HG03103 (cell line): ENCODE results near the gene MDP1.
"Not testable (repeated sequence)": the region's sequence is repeated elsewhere in the genome, so short reads cannot be mapped to it uniquely, and the experiment has no call there.

Experiments
- ATAC-seq: cut with Tn5 transposase; IDR thresholded peaks from one replicate; pipeline ENCODE4 v1.9.1; 2021; ENCODE audit warnings: low read depth; ENCODE audit not compliant: unreplicated experiment

The MDP1 gene

DNA sequence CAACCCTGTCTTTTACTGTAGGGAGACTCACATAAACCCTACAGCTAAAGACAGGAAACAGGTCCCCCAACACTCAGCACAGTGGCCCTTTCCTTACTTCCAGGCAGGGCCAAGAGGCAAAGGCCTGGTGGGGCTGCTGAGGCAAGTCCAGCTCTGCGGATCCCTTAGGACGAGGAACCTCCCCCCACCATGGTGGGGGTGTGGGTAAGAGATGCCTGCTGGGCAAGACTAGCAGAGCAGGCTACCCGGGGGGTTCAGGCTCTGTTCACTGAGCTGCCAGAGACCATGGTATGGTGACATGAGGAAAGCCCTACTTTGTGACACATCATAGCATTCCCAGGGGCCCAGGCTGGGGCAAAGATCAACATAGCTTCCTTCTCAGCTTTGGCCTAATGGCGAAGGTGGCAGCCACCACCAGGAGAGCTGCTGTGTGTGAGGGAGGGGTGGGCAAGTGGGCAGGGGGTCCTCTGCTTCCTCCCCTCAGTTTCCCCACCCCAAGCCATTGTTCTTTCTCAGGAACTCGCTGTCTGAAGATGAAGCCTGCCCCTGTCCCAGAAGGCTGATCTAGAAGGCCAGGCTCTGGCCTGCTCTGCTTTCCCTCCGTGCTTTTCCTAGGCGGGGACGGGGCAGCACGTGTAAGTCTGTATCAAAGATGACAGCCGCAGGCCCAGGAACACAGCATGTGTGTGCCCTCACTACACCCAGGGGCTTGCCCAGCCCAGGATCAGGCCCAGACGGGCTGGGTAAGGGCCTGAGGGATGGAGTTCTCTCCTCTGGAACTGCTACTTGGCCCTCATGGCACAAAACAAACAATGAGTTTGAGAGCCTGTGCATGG lies 36.6 kb upstream of the MDP1 start:
- ATAC-seq: no peak

DNA sequence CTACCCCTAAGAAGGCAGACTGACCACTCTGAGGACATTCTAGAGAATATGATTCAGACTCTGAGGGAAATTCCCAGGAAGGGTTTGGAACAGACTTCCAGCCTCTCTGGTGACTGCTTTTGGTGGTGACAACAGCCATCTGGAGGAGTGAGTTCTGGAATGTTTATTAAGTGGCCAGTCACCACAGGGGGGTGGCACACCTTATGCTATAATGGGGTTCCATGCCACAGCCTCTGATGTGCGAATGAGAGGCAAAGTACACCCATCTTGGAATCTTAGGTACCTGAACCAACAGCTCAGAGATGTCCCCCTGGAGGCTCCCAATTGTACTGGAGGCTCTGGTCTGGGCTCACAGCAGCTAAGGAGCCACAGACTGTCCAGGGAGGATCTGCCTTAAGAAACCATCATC lies 36.0 kb upstream of the MDP1 start:
- no peak for ATAC-seq

DNA sequence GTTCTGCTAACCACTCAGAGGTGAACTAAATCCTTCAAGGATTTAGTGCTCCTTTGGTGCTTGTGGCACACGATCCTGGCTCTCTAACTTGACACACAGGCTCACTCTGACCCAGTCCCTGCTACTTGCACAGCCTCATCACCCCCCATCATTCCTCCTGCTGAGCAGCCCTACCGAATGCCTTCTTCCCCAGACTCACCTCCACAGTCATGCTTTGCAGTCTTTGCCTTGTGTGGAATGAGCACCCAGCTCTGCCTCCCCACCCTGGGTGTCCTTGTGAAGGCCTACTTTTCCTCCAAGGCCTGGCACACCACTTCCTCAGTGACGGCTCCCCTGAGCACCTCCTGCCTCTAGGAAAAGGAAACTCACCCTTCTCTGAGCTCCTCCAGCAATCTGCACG lies 34.5 kb upstream of the MDP1 start:
- ATAC-seq: no peak

DNA sequence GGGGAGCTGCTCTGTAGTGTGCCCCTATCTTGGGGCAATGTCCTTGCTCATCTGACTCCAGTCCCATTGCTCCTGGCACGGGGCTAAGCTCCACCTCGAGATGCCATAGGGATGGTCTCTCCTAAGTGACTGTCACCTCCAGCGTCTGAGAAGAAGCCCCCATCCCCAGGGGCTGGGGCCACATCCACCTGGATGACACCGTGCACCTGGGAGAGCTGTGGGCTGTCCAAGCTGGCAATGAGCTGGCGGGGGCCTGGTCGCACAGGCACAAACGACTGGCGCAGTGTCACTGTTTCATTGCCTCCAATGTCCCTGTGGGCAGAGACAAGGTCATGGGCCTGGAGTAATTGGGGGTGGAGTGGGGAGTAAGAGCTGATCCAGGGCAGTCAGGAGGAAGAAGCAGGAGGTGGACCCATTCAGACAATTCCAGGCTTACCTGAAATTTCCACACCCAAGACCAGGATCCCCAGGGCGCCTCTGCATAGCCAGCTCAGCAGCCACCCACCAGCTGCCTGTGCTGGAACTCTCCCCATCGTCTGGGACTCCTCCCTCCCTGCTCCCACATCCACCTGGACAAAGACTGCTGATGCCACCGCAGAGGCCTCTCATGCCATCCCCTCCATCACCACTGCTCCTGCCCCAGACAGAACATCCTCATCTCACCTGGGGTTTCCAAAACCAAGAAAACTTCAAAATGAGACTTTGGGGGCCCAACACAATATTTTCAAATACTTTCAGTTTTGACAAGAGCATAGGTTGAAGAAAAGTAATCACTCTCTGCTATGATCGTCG lies 33.6 kb upstream of the MDP1 start:
- no peak for ATAC-seq

DNA sequence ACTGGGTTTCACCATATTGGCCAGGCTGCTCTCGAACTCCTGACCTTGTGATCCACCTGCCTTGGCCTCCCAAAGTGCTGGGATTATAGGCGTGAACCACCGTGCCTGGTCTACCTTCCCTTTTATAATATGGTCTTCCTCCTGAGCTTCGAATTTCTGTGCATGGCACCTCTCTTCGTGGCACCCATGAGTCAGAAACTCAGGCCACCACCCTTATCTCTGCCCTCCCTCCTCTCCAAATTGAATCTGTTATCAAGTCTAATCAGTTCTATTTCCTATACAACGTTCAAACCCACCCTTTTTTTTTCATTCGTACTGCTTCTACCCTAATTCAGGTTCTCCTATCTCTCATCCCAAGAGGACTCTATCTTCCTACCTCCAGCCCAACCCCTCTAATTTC lies 31.6 kb upstream of the MDP1 start:
- ATAC-seq: no peak

DNA sequence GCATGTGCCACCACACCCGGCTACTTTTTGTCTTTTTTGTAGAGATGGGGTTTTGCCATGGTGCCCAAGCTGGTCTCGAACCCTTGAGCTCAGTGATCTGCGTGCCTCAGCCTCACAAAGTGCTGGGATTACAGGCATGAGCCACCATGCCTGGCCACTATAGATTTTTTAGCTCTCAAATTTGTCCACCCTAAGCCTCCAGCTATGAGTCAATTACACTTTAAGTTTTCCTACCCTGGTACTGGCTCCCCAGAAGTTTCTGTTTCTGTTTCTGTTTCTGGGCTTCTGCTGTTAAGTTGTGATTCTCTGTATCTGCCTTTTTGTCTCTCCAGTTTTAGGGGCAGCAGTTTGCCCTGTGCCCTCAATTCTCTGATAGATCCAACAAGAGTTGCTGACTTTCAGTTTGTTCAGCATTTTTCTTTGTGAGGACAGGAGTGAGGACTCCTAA lies 30.9 kb upstream of the MDP1 start:
- no peak for ATAC-seq

DNA sequence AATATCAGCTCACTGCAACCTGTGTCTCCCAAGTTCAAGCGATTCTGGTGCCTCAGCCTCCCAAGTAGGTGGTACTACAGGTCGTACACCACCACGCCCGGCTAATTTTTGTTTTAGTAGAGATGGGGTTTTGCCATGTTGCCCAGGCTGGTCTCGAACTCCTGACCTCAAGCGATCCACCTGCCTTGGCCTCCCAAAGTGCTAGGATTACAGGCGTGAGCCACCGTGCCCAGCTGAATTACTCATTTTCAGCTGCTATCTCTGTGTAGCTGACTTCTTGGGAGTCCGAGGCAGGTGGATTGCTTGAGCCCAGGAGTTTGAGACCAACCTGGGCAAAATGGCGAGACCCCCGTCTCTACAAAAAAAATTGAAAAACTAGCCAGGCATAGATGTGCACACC lies 29.5 kb upstream of the MDP1 start:
- not testable (repeated sequence) for ATAC-seq

DNA sequence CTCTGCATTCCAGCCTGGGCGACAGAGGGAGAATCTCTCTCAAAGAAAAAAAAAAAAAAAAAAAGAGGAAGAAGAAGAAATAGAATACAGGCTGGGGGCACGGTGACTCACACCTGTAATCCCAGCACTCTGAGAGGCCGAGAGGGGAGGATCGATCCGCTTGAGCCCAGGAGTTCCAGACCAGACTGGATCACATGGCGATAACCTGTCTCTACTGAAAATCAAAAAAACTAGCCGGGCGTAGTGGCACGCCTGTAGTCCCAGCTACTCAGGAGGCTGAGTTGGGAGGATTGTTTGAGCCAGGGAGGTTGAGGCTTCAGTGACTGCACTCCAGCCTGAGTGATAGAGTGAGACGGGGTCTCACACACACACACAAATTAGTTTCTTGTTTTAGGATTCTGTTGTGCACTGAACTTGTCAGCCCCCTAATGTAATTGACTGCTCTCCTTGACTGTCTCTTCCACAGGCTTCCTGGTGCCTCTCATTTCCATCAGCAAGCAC lies 27.5 kb upstream of the MDP1 start:
- ATAC-seq: no peak

DNA sequence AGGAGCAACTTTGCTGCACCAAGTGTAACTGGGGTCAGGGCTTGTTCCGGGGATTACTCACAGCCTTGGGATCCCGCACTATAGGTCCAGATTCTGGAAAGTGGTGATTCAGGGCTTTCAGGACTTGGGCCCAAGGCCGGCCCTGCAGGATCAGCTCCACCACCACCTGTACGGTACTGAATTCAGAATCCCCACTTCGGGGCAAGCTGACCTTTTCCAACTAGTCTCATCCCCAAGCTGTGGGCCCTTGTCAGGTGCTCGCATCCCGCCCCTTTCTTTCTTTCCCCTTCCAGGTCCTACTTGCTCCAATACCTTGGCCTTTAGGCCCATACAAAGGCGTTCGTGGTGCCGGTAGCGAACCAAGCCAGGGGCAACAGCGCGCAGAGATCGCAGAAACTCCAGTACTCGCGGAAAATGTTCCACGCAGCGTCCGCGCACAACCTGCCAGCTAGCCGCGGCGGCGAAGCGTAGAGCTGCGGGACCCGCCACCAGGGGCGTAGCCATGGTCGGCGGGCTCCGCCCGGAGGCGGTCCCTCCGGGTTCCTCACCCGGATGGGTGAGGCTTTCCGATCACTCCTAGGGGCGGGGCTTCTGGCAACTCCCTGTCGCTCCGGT lies 26.1 kb upstream of the MDP1 start:
- peak; percentile 73 for ATAC-seq

DNA sequence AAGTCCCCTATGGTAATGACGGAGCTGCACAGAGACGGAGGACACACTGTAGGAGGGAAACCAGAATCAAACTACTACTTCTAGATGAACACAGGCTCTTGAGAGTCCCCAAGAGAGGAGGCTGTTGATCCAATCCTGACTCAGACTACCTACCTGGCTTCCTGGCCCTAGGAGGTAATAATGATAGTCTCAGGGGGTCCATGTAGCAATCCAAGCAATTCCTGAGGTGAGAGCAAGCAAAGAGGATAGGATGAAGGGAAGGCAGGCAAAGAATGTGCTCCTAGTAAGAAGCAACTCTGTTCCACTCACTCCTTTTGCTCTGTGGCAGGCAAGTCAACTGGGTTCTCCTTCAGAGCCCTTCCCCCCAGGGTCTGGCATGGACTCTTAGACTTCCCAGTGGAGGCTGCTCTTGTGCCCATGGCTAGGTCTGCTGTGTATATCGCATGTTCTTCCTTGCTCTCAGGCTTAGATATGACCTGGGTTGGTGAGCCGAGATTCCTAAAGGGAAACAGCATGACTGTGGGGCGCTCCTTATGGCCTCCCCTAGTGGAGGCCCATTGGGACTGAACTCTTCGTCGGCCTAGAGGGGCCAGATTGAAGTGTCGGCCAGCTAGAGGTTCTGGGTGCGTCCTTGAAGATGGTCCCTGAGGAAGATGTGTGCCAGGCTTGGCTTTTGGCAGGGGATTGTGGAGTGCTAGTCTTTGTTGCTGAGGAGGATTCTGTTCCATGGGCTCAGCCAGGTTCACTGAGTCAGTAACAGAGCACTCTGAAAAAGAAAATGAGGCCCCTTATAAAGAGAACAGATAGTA lies 24.4 kb upstream of the MDP1 start:
- no peak for ATAC-seq

DNA sequence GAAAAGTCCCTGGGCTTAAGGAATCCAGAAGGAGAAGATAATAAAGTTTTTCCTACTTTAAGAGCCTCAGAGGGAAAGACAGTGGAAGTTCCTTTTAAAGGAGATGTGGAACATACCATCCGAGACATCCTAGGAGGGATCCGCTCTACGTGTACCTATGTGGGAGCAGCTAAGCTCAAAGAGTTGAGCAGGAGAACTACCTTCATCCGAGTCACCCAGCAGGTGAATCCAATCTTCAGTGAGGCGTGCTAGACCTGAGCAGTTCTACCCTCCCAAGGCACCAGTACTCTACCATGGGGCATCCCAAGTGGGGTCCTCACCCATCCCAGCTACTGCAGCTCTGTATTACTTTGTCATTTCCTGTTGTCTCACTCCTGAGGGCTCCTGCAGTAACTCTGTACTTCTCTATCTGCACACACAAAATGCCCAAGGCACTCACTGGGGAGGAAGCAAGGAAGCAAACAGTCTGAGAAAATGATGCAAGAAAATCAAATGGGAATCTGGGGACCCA lies 22.7 kb upstream of the MDP1 start:
- no peak for ATAC-seq

DNA sequence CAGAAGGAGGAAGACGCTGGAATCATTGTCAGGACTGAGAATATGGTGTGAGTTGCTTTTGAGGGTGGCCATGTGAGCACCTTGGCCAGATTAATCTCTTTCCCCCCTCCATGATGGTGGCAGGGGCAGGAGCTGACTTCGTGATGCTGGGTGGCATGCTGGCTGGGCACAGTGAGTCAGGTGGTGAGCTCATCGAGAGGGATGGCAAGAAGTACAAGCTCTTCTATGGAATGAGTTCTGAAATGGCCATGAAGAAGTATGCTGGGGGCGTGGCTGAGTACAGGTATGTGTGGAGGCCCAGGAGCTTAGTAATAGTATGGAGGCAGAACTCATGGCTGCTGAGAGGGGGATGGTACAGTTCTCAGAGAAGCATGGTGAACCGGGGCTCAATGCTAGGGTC lies 22.3 kb upstream of the MDP1 start:
- ATAC-seq: no peak

DNA sequence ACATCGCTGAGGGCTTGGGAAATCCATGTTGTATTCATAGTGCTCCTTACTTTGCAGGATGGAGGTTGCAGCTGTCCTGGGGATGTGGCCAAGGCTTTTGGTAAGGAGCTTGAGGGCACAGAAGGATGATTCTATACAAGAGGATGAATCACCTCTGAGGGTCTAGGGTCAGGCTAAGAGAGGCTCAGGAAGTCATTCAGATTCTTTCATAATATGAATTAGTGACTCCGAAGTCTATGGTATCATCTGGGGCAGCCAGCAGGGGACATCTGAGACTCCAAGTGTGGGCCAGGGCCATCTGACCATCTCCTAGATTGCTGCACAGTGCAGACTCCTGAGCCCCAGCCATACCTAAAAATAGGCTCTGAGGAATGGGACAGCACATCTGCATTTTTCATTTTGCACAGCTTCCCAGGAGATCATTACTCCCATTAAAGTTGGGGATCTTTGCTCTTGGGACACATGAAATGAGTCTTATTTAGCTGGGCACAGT lies 21.6 kb upstream of the MDP1 start:
- no peak for ATAC-seq

DNA sequence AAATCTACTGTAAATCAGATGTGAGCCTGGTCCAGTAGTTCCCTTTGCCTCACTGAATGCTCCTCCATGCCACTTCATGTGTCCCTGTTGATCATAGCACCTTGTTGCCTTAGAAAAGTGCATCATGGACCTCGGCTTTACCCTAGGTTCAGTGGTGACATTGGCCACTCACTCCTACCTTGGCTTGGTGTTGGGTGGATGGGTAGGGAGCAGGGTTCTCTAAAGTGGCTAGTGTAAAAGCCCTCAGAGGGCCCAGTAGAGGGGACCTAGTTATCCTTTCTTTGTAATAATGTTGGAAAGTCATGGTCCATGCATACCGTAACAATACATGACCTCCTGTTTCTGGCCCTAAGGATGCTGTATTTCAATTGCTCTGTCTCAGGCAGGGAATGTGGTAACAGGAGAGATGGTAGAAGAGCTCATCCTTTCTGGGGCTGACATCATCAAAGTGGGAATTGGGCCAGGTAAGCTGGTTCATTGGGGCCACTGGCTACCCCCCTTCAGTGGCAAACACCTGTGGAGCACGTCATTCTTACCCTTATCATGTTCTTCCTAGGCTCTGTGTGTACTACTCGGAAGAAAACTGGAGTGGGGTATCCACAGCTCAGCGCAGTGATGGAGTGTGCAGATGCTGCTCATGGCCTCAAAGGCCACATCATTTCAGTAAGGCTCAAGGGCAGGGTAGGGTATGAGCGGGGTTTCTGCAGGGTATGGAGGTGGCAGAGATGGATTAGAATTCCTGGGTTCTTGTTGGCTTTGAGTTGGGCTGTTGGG lies 21.0 kb upstream of the MDP1 start:
- ATAC-seq: no peak

DNA sequence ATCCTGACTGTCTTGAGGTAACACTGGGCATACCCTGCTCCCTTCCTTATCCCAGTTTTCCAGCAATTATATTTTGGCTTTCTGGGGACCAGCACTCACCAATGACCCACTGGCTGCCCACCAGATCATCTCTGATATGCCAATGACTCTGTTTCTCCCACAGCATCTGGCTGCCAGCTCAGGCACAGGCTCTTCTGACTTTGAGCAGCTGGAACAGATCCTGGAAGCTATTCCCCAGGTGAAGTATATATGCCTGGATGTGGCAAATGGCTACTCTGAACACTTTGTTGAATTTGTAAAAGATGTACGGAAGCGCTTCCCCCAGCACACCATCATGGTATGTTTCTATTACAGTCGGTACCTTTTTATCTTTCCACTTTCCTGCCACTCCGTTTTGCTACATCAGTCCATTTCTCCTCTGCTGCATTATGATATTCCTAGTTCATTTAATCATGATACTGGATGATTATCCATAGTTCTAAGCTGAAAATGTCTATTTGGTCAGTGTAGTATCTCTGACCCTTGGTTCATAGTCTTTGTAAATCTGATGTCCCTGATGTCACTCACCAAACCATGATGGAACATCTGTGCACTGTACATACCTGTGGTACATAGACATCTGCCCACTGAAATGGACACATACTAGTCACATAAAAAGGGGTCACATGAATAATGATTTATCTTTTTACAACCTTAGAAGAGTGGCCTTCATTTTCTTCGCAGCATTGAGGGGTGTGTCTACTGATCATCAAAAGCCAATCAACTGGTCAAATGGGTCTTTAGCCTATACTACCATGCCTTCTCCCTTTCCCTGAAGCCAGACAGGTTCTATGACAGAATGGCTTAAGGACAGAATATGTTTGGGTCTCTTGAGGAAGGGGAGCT lies 20.2 kb upstream of the MDP1 start:
- ATAC-seq: no peak

DNA sequence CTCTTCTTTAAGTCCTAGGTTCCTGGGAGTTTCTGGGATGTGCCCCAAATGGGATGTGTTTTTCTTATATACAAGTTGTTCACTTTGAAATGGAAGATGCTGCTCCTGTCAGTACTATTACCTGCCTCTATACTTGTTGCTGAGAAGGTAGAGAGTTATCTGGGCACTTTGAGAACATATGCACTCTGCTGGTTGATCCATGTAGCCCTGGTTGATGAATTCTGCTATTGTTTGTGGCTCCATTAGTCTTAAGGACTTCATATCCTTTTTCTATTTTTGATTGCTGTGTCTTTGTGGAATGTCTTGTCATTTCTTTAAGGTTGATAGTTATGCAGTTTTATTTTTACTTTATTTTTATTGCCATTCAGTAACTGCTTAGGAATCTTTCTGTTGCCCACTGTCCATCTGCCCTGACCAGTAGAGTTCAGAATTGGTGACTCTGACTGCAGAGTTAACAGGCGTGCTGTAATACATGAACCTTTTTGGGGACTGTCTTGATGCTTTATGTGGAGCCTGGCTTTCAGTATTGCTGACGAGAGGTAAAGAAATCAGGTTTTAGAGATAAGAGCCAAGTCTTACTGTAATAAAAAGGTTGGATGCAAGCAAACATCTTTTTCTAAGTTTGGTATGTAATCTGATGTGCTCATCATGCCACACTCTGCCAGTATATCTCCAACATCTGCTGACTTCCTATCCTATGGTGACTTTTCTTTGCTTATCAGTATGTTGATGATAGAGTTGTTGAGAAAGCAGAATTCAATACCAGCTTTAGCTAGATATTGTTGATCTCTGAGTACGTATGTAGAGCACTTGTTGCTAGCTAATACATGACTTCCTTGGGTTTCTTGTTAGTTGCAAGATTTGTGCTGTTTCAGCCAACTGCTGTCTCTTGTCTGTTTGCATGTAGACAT lies 18.5 kb upstream of the MDP1 start:
- ATAC-seq: no peak

DNA sequence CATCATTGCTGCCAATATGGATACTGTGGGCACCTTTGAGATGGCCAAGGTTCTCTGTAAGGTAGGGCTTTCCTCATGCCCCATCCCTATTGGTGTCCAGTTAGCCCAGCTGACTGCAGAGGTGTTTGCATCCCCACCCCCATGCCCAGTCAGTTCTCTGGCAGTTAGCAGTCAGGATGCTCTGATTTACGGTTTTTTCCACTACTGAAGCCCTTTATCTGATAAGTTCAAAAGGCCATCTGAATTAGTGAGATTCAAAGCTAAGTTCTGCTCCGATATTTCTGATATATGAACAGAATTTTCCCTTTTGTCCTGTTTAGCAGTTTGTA lies 17.6 kb upstream of the MDP1 start:
- no peak for ATAC-seq
